ENCODE data around the gene WWOX. TPM values are rescaled to one million over a fixed set of nuclear protein-coding genes. Genes with fewer than 3 reads are reported as not detected.
A peak's percentile ranks its signal among the peaks of the same experiment; 100 is the strongest.

Gene WWOX
- total and polyA plus RNA-seq, 2 of the 13 experiments (the other 11 are each of a cell fraction or from before 2014, with no cell fraction given) = 9.1 to 37.4 TPM

GRCh38 chr16:78796221-78796866 lies 696.9 kb downstream of the WWOX start (continued):
- TF ChIP-seq, protein P1, sequence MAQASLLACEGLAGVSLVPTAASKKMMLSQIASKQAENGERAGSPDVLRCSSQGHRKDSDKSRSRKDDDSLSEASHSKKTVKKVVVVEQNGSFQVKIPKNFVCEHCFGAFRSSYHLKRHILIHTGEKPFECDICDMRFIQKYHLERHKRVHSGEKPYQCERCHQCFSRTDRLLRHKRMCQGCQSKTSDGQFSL (CRISPR knock-in tag; IDR thresholded peaks at IDR 0.05) = no peak
- TF ChIP-seq NFYB (CRISPR knock-in tag; IDR thresholded peaks at IDR 0.05) = peak; percentile 100
- TF ChIP-seq LCORL (IDR thresholded peaks at IDR 0.05) = no peak
- TF ChIP-seq LCORL (CRISPR knock-in tag; IDR thresholded peaks at IDR 0.05) = no peak
- peak; percentile 29; the same call in 1 of the 2 replicates for TF ChIP-seq SAP130 (CRISPR knock-in tag; IDR thresholded peaks at IDR 0.05; ENCODE audit: low read depth)
- no peak for TF ChIP-seq MEIS2 (CRISPR knock-in tag; IDR thresholded peaks at IDR 0.05)
- TF ChIP-seq EEA1 (CRISPR knock-in tag; IDR thresholded peaks at IDR 0.05; ENCODE audit: borderline replicate concordance) = no peak
- no peak for TF ChIP-seq ZSCAN30 (CRISPR knock-in tag; IDR thresholded peaks at IDR 0.05)
- no peak for TF ChIP-seq SNAI1 (CRISPR knock-in tag; IDR thresholded peaks at IDR 0.05; ENCODE audit: borderline replicate concordance)
- TF ChIP-seq HDAC1 (CRISPR knock-in tag; IDR thresholded peaks at IDR 0.05) = no peak
- peak; percentile 60; the same call in 1 of the 2 replicates for TF ChIP-seq ZNF335 (CRISPR knock-in tag; IDR thresholded peaks at IDR 0.05)
- TF ChIP-seq ZBTB40 (IDR thresholded peaks at IDR 0.05) = no peak
- no peak for TF ChIP-seq ZBTB40 (CRISPR knock-in tag; IDR thresholded peaks at IDR 0.05)
- TF ChIP-seq ZNF777 (CRISPR knock-in tag; IDR thresholded peaks at IDR 0.05) = no peak
- no peak for TF ChIP-seq ZC3H13 (CRISPR knock-in tag; IDR thresholded peaks at IDR 0.05)
- no peak for TF ChIP-seq ZNF670 (CRISPR knock-in tag; IDR thresholded peaks at IDR 0.05; ENCODE audit: borderline replicate concordance)
- TF ChIP-seq TGIF2 (CRISPR knock-in tag; IDR thresholded peaks at IDR 0.05) = no peak
- TF ChIP-seq ARNT2 (CRISPR knock-in tag; IDR thresholded peaks at IDR 0.05; ENCODE audit: low read depth) = no peak
- TF ChIP-seq TFE3 (CRISPR knock-in tag; IDR thresholded peaks at IDR 0.05) = 0 out of 2 replicates have a peak, but pooled peaks have one; percentile 52
- no peak for TF ChIP-seq NFE2L1 (CRISPR knock-in tag; IDR thresholded peaks at IDR 0.05; ENCODE audit: borderline replicate concordance)
- no peak for TF ChIP-seq ISL2 (CRISPR knock-in tag; IDR thresholded peaks at IDR 0.05)
- no peak for TF ChIP-seq FOSL2 (CRISPR knock-in tag; IDR thresholded peaks at IDR 0.05)
- TF ChIP-seq ZNF263 (CRISPR knock-in tag; IDR thresholded peaks at IDR 0.05) = no peak
